GM12801 (cell line): ENCODE data around the gene SMLR1.

Experiments used
- CTCF ChIP-seq: IDR thresholded peaks from one replicate; pipeline ENCODE4 v1.5.1; 2011; ENCODE audit warnings: control low read depth; ENCODE audit not compliant: insufficient read length; ENCODE audit errors: extremely low read depth

Gene SMLR1

GRCh38 chr6:130870179-130870880, 43.1 kb downstream of the SMLR1 start:
- no peak for TF ChIP-seq CTCF

GRCh38 chr6:130872250-130873095, 45.3 kb downstream of the SMLR1 start:
- peak; percentile 21 for TF ChIP-seq CTCF

- TF ChIP-seq CTCF = no peak
Observed at GRCh38 chr6:130873746-130874145, 46.5 kb downstream of the SMLR1 start.

GRCh38 chr6:130879826-130880225, 52.6 kb downstream of the SMLR1 start:
- no peak for TF ChIP-seq CTCF

GRCh38 chr6:130882370-130882769, 55.2 kb downstream of the SMLR1 start:
- no peak for TF ChIP-seq CTCF

- no peak for TF ChIP-seq CTCF
Observed at GRCh38 chr6:130885392-130886192, 58.4 kb downstream of the SMLR1 start.
